GM12878 (cell line): ENCODE results near the gene DTNBP1.

Experiments
- CHD1 ChIP-seq: IDR thresholded peaks from 2 replicates; pipeline ENCODE4 v1.6.1; 2012; ENCODE audit warnings: low read depth, low read length, improper control_type of control experiment
- CHD2 ChIP-seq: IDR thresholded peaks from 2 replicates; pipeline ENCODE4 v1.6.1; 2011; ENCODE audit warnings: low read depth, low read length, improper control_type of control experiment, borderline replicate concordance
- HDAC2 ChIP-seq: fragments of 200-600 bp; sonication (generic); IDR thresholded peaks from 2 replicates; pipeline ENCODE4 v1.6.1; 2017
- MXI1 ChIP-seq: fragments of 150-350 bp; IDR thresholded peaks from 2 replicates; pipeline ENCODE4 v1.6.1; 2011; ENCODE audit warnings: low read depth, mild to moderate bottlenecking, inconsistent platforms, low read length, improper control_type of control experiment
- RFX5 ChIP-seq: IDR thresholded peaks from 2 replicates; pipeline ENCODE4 v1.6.1; 2011; ENCODE audit warnings: low read depth, low read length, improper control_type of control experiment
- TCF3 ChIP-seq: IDR thresholded peaks from 2 replicates; pipeline ENCODE4 v1.6.1; 2012; ENCODE audit warnings: low read depth, mild to moderate bottlenecking, low read length, borderline replicate concordance; ENCODE audit not compliant: insufficient read depth
- USF2 ChIP-seq: IDR thresholded peaks from 2 replicates; pipeline ENCODE4 v1.6.1; 2011; ENCODE audit warnings: low read depth, low read length, improper control_type of control experiment, borderline replicate concordance
- TF ChIP-seq, protein P1 (sequence below), 3 experiments: IDR thresholded peaks in 2 of 3; conservative IDR thresholded peaks in 1 of 3; 2 replicates each; pipeline ENCODE4 v1.5.1; 2011; ENCODE audit warnings: low read depth in 3 of 3, low read length in 3 of 3, mild to moderate bottlenecking in 3 of 3, control low read depth in 2 of 3, moderate library complexity in 2 of 3, inconsistent platforms in 1 of 3, mixed read lengths in 1 of 3; ENCODE audit not compliant: control insufficient read depth in 2 of 3, insufficient read depth in 1 of 3; ENCODE audit errors: extremely low read depth in 1 of 3

DNA sequence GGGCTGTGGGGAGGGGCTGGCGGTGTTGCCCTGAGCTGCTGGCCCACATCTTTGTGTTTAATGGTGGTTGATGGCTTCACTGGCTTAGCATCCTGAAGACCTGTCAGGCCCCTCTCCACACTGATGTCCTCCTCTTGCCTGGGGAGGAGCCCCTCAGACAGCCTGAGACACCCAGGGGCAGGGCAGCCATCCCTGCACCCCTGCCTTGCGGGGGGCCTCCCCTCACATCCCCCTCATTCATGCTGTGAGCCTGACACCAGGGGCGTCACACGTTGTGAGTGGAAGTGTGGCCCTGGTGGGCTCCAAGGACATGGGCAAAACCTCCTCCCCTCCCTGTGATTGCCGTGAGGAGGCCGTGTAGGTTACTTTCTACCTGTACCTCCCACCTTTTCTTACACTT, 152.7 kb downstream of the DTNBP1 start:
- TF ChIP-seq RFX5: no peak
- TF ChIP-seq TCF3: no peak
- TF ChIP-seq, protein P1, sequence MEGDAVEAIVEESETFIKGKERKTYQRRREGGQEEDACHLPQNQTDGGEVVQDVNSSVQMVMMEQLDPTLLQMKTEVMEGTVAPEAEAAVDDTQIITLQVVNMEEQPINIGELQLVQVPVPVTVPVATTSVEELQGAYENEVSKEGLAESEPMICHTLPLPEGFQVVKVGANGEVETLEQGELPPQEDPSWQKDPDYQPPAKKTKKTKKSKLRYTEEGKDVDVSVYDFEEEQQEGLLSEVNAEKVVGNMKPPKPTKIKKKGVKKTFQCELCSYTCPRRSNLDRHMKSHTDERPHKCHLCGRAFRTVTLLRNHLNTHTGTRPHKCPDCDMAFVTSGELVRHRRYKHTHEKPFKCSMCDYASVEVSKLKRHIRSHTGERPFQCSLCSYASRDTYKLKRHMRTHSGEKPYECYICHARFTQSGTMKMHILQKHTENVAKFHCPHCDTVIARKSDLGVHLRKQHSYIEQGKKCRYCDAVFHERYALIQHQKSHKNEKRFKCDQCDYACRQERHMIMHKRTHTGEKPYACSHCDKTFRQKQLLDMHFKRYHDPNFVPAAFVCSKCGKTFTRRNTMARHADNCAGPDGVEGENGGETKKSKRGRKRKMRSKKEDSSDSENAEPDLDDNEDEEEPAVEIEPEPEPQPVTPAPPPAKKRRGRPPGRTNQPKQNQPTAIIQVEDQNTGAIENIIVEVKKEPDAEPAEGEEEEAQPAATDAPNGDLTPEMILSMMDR (IDR thresholded peaks at IDR 0.05 in 2 of 3, conservative IDR thresholded peaks at IDR 0.05 in 1 of 3; ENCODE audit: control insufficient read depth in 2 of 3, extremely low read depth in 1 of 3, insufficient read depth in 1 of 3, low read depth in 3 of 3, low read length in 3 of 3): no peak
- TF ChIP-seq USF2: no peak
- no peak for TF ChIP-seq MXI1
- TF ChIP-seq CHD2: no peak
- TF ChIP-seq CHD1: no peak
- TF ChIP-seq HDAC2: no peak
